ENCODE results near the gene ACTL6B.
"Not testable (repeated sequence)": the region's sequence is repeated elsewhere in the genome, so short reads cannot be mapped to it uniquely, and the experiment has no call there.

The ACTL6B gene

GRCh38 chr7:100655908-100656674 lies at the start of gene ACTL6B:
ACTL6B (minus strand) TSS chr7:100656448; CDS start chr7:100656354, 94 bp downstream.
- no peak for DNase-seq (ENCODE audit: low read depth in 2 of 2, low spot score in 1 of 2)

- DNase-seq (ENCODE audit: low read depth in 2 of 2, low spot score in 1 of 2), result peak; percentile 59
Measured at GRCh38 chr7:100705320-100705752, 49.1 kb upstream of the ACTL6B start.

- not testable (repeated sequence) for DNase-seq (ENCODE audit: low read depth in 2 of 2, low spot score in 1 of 2)
Measured at GRCh38 chr7:100701089-100701488, 44.8 kb upstream of the ACTL6B start.

GRCh38 chr7:100699018-100699417 lies 42.8 kb upstream of the ACTL6B start:
- DNase-seq (ENCODE audit: low read depth in 2 of 2, low spot score in 1 of 2), result no peak

- DNase-seq (ENCODE audit: low read depth in 2 of 2, low spot score in 1 of 2), result no peak
Measured at GRCh38 chr7:100696123-100696521, 39.9 kb upstream of the ACTL6B start.

GRCh38 chr7:100694098-100694745 lies 38.0 kb upstream of the ACTL6B start, which contains the start of gene GIGYF1:
GIGYF1 (minus strand) TSS chr7:100694250; CDS start chr7:100688238, 6,012 bp downstream.
- peak in 1 of 2 donors; percentile 49 for DNase-seq (ENCODE audit: low read depth in 2 of 2, low spot score in 1 of 2)

- DNase-seq (ENCODE audit: low read depth in 2 of 2, low spot score in 1 of 2), result no peak
Measured at GRCh38 chr7:100693312-100694097, 37.3 kb upstream of the ACTL6B start.

GRCh38 chr7:100692578-100692961 lies 36.3 kb upstream of the ACTL6B start:
- no peak for DNase-seq (ENCODE audit: low read depth in 2 of 2, low spot score in 1 of 2)

- peak; percentile 46 to 75 for DNase-seq (ENCODE audit: low read depth in 2 of 2, low spot score in 1 of 2)
Measured at GRCh38 chr7:100691676-100692577, 35.7 kb upstream of the ACTL6B start.

GRCh38 chr7:100689230-100690135 lies 33.2 kb upstream of the ACTL6B start:
- no peak for DNase-seq (ENCODE audit: low read depth in 2 of 2, low spot score in 1 of 2)

GRCh38 chr7:100688326-100688860 lies 32.1 kb upstream of the ACTL6B start:
- DNase-seq (ENCODE audit: low read depth in 2 of 2, low spot score in 1 of 2), result no peak

GRCh38 chr7:100687751-100688300 lies 31.6 kb upstream of the ACTL6B start:
- DNase-seq (ENCODE audit: low read depth in 2 of 2, low spot score in 1 of 2), result no peak

GRCh38 chr7:100687261-100687660 lies 31.0 kb upstream of the ACTL6B start:
- DNase-seq (ENCODE audit: low read depth in 2 of 2, low spot score in 1 of 2), result no peak

GRCh38 chr7:100686822-100687211 lies 30.6 kb upstream of the ACTL6B start:
- DNase-seq (ENCODE audit: low read depth in 2 of 2, low spot score in 1 of 2), result no peak

- DNase-seq (ENCODE audit: low read depth in 2 of 2, low spot score in 1 of 2), result no peak
Measured at GRCh38 chr7:100686201-100686821, 30.1 kb upstream of the ACTL6B start.

GRCh38 chr7:100685631-100686145 lies 29.4 kb upstream of the ACTL6B start:
- no peak for DNase-seq (ENCODE audit: low read depth in 2 of 2, low spot score in 1 of 2)

GRCh38 chr7:100685049-100685605 lies 28.9 kb upstream of the ACTL6B start:
- DNase-seq (ENCODE audit: low read depth in 2 of 2, low spot score in 1 of 2), result no peak

GRCh38 chr7:100684534-100685042 lies 28.3 kb upstream of the ACTL6B start:
- DNase-seq (ENCODE audit: low read depth in 2 of 2, low spot score in 1 of 2), result no peak
